ENCODE measurements around the gene NUP98.

The NUP98 gene

GRCh38 chr11:3834349-3834663, 37.0 kb upstream of the NUP98 start:
- TF ChIP-seq CTCF (conservative IDR thresholded peaks at IDR 0.05; ENCODE audit: control insufficient read depth, insufficient read depth, low read depth, low read length): no peak
- no peak for DNase-seq (ENCODE audit: low read depth)
- H3K4me3 ChIP-seq (ENCODE audit: control insufficient read depth, low read depth, low read length): no peak overlapping the region

GRCh38 chr11:3833449-3833848, 36.1 kb upstream of the NUP98 start:
- no peak overlapping the region for H3K4me3 ChIP-seq (ENCODE audit: control insufficient read depth, low read depth, low read length)
- DNase-seq (ENCODE audit: low read depth): no peak
- TF ChIP-seq CTCF (conservative IDR thresholded peaks at IDR 0.05; ENCODE audit: control insufficient read depth, insufficient read depth, low read depth, low read length): no peak

GRCh38 chr11:3832816-3833215, 35.5 kb upstream of the NUP98 start:
- H3K4me3 ChIP-seq (ENCODE audit: control insufficient read depth, low read depth, low read length): no peak overlapping the region
- no peak for TF ChIP-seq CTCF (conservative IDR thresholded peaks at IDR 0.05; ENCODE audit: control insufficient read depth, insufficient read depth, low read depth, low read length)
- DNase-seq (ENCODE audit: low read depth): no peak

- no peak for DNase-seq (ENCODE audit: low read depth)
- TF ChIP-seq CTCF (conservative IDR thresholded peaks at IDR 0.05; ENCODE audit: control insufficient read depth, insufficient read depth, low read depth, low read length): no peak
- H3K4me3 ChIP-seq (ENCODE audit: control insufficient read depth, low read depth, low read length): no peak overlapping the region
Observed at GRCh38 chr11:3831378-3832239, 34.3 kb upstream of the NUP98 start.

GRCh38 chr11:3830730-3831129, 33.4 kb upstream of the NUP98 start:
- DNase-seq (ENCODE audit: low read depth): no peak
- no peak for TF ChIP-seq CTCF (conservative IDR thresholded peaks at IDR 0.05; ENCODE audit: control insufficient read depth, insufficient read depth, low read depth, low read length)
- no peak overlapping the region for H3K4me3 ChIP-seq (ENCODE audit: control insufficient read depth, low read depth, low read length)

- TF ChIP-seq CTCF (conservative IDR thresholded peaks at IDR 0.05; ENCODE audit: control insufficient read depth, insufficient read depth, low read depth, low read length): no peak
- H3K4me3 ChIP-seq (ENCODE audit: control insufficient read depth, low read depth, low read length): no peak overlapping the region
- no peak for DNase-seq (ENCODE audit: low read depth)
Observed at GRCh38 chr11:3830088-3830487, 32.7 kb upstream of the NUP98 start.
